WTC11 (cell line): ENCODE data around the gene EPM2AIP1.

Experiments used
- E2F1 ChIP-seq: sonication (generic); formaldehyde crosslinking; IDR thresholded peaks from 2 replicates; pipeline ENCODE4 v1.8.0; 2022; ENCODE audit warnings: mild to moderate bottlenecking, missing genetic modification reagents
- FOXP1 ChIP-seq: sonication (generic); formaldehyde crosslinking; IDR thresholded peaks from 2 replicates; pipeline ENCODE4 v1.8.0; 2022; ENCODE audit warnings: missing genetic modification reagents, mild to moderate bottlenecking, moderate library complexity, borderline replicate concordance
- IRF1 ChIP-seq: sonication (generic); formaldehyde crosslinking; IDR thresholded peaks from 2 replicates; pipeline ENCODE4 v1.8.0; 2023; ENCODE audit warnings: missing genetic modification reagents
- TP53 ChIP-seq: sonication (generic); formaldehyde crosslinking; IDR thresholded peaks from 2 replicates; pipeline ENCODE4 v1.8.1; 2023; ENCODE audit warnings: mild to moderate bottlenecking, missing genetic modification reagents
- TF ChIP-seq, protein P1 (sequence below): fragments of 200-600 bp; IDR thresholded peaks from 2 replicates; pipeline ENCODE4 v1.8.0; 2022; ENCODE audit warnings: antibody characterized with exemption

DNA sequence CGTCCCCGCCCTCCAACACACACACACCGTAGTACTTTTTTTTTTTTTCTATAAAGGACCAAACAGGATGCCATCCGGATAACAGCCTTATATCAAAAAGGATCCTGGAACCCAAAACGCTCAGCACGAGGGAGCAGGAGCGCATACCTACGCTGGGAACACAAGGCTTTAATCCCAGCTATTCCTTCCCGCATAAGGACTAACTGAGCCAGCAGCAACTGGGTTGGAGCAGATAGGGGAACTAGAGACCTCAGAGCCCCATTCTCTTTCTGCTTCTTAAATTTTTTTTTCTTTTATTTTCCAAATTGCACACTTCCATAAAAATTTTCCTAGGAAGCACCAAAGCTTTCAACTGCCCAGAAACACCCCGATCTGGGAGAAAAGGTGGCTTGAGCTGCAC lies 49.3 kb downstream of the EPM2AIP1 start:
- no peak for TF ChIP-seq TP53 (CRISPR knock-in tag)
- no peak for TF ChIP-seq FOXP1 (CRISPR knock-in tag)
- TF ChIP-seq IRF1 = no peak
- TF ChIP-seq, protein P1, sequence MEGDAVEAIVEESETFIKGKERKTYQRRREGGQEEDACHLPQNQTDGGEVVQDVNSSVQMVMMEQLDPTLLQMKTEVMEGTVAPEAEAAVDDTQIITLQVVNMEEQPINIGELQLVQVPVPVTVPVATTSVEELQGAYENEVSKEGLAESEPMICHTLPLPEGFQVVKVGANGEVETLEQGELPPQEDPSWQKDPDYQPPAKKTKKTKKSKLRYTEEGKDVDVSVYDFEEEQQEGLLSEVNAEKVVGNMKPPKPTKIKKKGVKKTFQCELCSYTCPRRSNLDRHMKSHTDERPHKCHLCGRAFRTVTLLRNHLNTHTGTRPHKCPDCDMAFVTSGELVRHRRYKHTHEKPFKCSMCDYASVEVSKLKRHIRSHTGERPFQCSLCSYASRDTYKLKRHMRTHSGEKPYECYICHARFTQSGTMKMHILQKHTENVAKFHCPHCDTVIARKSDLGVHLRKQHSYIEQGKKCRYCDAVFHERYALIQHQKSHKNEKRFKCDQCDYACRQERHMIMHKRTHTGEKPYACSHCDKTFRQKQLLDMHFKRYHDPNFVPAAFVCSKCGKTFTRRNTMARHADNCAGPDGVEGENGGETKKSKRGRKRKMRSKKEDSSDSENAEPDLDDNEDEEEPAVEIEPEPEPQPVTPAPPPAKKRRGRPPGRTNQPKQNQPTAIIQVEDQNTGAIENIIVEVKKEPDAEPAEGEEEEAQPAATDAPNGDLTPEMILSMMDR = no peak
- TF ChIP-seq E2F1 (CRISPR knock-in tag) = no peak
